A673 (cell line): ENCODE data around the gene ELOVL6. TPM values are rescaled to one million over a fixed set of nuclear protein-coding genes. Genes with fewer than 3 reads are reported as not detected.
A peak's percentile ranks its signal among the peaks of the same experiment; 100 is the strongest.

ENCODE experiments used
- BruUV-seq: library from RNA; stranded (reverse); fragments of 400-500 nt; replicated peaks from 2 replicates; lab custom pipeline; 2021; lab: Mats Ljungman, UMichigan
- CTCF ChIA-PET: fragments of 300-600 bp; sonication (Branson Sonifier 250); formaldehyde crosslinking; loops from one replicate; lab custom pipeline; 2022; ENCODE audit warnings: antibody characterized with exemption; lab: Charles Lee
- POLR2A ChIA-PET: fragments of 300-600 bp; sonication (Branson Sonifier 250); formaldehyde crosslinking; loops from one replicate; lab custom pipeline; 2022; ENCODE audit warnings: antibody characterized with exemption; ENCODE audit not compliant: low non-redundant PET; lab: Charles Lee
- DNase-seq: peaks from one replicate; pipeline ENCODE4 v3.0.0-alpha.2; 2015; ENCODE audit warnings: low spot score
- H3K27ac ChIP-seq: fragments of 200-600 bp; sonication (generic); 2 replicates; pipeline ENCODE4 v1.5.1; 2016; ENCODE audit warnings: mixed run types, low read depth, mild to moderate bottlenecking, mixed read lengths, antibody characterized with exemption, low read length; ENCODE audit not compliant: poor library complexity, severe bottlenecking
- H3K27me3 ChIP-seq: fragments of 200-600 bp; sonication (generic); replicated peaks from 2 replicates; pipeline ENCODE4 v1.6.1; 2017; ENCODE audit warnings: mixed run types, low read depth, mild to moderate bottlenecking, mixed read lengths, antibody characterized with exemption, low read length; ENCODE audit not compliant: insufficient read depth, poor library complexity
- H3K36me3 ChIP-seq: fragments of 200-600 bp; sonication (generic); 2 replicates; pipeline ENCODE4 v1.6.1; 2016; ENCODE audit warnings: mixed run types, mild to moderate bottlenecking, mixed read lengths, antibody characterized with exemption, low read length; ENCODE audit not compliant: insufficient read depth, poor library complexity, severe bottlenecking
- H3K4me1 ChIP-seq: fragments of 200-600 bp; sonication (generic); 2 replicates; pipeline ENCODE4 v1.6.1; 2017; ENCODE audit warnings: mixed run types, mild to moderate bottlenecking, mixed read lengths, antibody characterized with exemption, low read length; ENCODE audit not compliant: insufficient read depth, poor library complexity, severe bottlenecking
- H3K4me3 ChIP-seq: fragments of 200-600 bp; sonication (generic); 2 replicates; pipeline ENCODE4 v1.5.1; 2016; ENCODE audit warnings: low read depth, mixed run types, mild to moderate bottlenecking, mixed read lengths, low read length; ENCODE audit not compliant: poor library complexity, severe bottlenecking
- H3K9me3 ChIP-seq: fragments of 200-600 bp; sonication (generic); 2 replicates; pipeline ENCODE4 v1.6.1; 2016; ENCODE audit warnings: mixed run types, low read depth, mild to moderate bottlenecking, mixed read lengths, antibody characterized with exemption, low read length; ENCODE audit not compliant: poor library complexity, severe bottlenecking
- CTCF ChIP-seq: fragments of 300-800, 200-600 bp; sonication (generic); conservative IDR thresholded peaks from 2 replicates; pipeline ENCODE4 v1.5.1; 2017; ENCODE audit warnings: low read depth, mild to moderate bottlenecking, antibody characterized with exemption, low read length, moderate library complexity, mixed read lengths
- EZH2 ChIP-seq: fragments of 200-600 bp; sonication (generic); IDR thresholded peaks from 2 replicates; pipeline ENCODE4 v1.6.1; 2017; ENCODE audit warnings: borderline replicate concordance, low read depth, mild to moderate bottlenecking, mixed read lengths, antibody characterized with exemption, low read length; ENCODE audit not compliant: poor library complexity, severe bottlenecking
- intact Hi-C: fragments of 100-400 bp; cut with micrococcal nuclease; formaldehyde crosslinking; loops from one replicate; pipeline ENCODE4 v1.10.0; 2022; ENCODE audit not compliant: unreplicated experiment
- total RNA-seq: library from RNA; stranded (reverse); gene quantifications from 2 replicates; pipeline ENCODE4 v1.2.3, GENCODE V29; 2021

ELOVL6 gene
- total RNA-seq, 1 experiment from 2014 or later = 50.0 TPM

GRCh38 chr4:110164856-110165255, 33.6 kb downstream of the ELOVL6 start:
- intact Hi-C loops = no loop called here
- Histone ChIP-seq H3K4me1 (peaks cover 41% of the 10 kb centered on the region), H3K9me3 (no peaks in the 10 kb centered on the region), H3K4me3 (no peak overlapping the region), H3K27ac (peak overlapping the region; percentile 69), H3K27me3 (no peaks in the 10 kb centered on the region), H3K36me3 (no peaks in the 10 kb centered on the region)
- no peak for DNase-seq
- BruUV-seq = no TSS peak
- ChIA-PET POLR2A (interaction anchor here (0.5 kb wide), 1 partner anchor 84 kb away, joined by 3 read pairs; no protein-coding TSS in a partner anchor), CTCF (no interaction called here)
- TF ChIP-seq EZH2 (no peak), CTCF (no peak)

GRCh38 chr4:110164251-110164650, 34.2 kb downstream of the ELOVL6 start:
- TF ChIP-seq EZH2 = no peak
- TF ChIP-seq CTCF = no peak
- Histone ChIP-seq H3K36me3 (no peaks in the 10 kb centered on the region), H3K4me3 (no peak overlapping the region), H3K9me3 (no peaks in the 10 kb centered on the region), H3K4me1 (peaks cover 46% of the 10 kb centered on the region), H3K27ac (no peak overlapping the region), H3K27me3 (no peaks in the 10 kb centered on the region)
- no peak for DNase-seq
- ChIA-PET CTCF (no interaction called here), POLR2A (no interaction called here)
- intact Hi-C loops = no loop called here
- BruUV-seq = no TSS peak

GRCh38 chr4:110163327-110164069, 34.9 kb downstream of the ELOVL6 start:
- H3K9me3 ChIP-seq = no peaks in the 10 kb centered on the region
- TF ChIP-seq EZH2 = no peak
- no peak; the same call in 1 of the 2 replicates for TF ChIP-seq CTCF
- H3K36me3 ChIP-seq = no peaks in the 10 kb centered on the region
- no peak overlapping the region for H3K27ac ChIP-seq
- POLR2A ChIA-PET = no interaction called here
- no peaks in the 10 kb centered on the region for H3K27me3 ChIP-seq
- peaks cover 51% of the 10 kb centered on the region for H3K4me1 ChIP-seq
- no TSS peak for BruUV-seq
- intact Hi-C loops = no loop called here
- H3K4me3 ChIP-seq = no peak overlapping the region
- CTCF ChIA-PET = no interaction called here
- DNase-seq = no peak
